H9 (cell line): ENCODE data around the gene TEX264. TPM values are rescaled to one million over a fixed set of nuclear protein-coding genes. Genes with fewer than 3 reads are reported as not detected.
A peak's percentile ranks its signal among the peaks of the same experiment; 100 is the strongest.

Experiments
- DNase-seq: peaks from one replicate; pipeline ENCODE4 v3.0.0-alpha.2; 2017
- H2AFZ ChIP-seq: one replicate; pipeline ENCODE4 v1.6.1; 2013; ENCODE audit warnings: mild to moderate bottlenecking, low read length, control low read depth, moderate library complexity
- H2AK5ac ChIP-seq: 2 replicates; pipeline ENCODE4 v1.6.1; 2013; ENCODE audit warnings: low read length, control low read depth, mixed read lengths; ENCODE audit not compliant: insufficient read length
- H2BK120ac ChIP-seq: one replicate; pipeline ENCODE4 v1.6.1; 2013; ENCODE audit warnings: low read depth, mild to moderate bottlenecking, low read length, control low read depth, inconsistent platforms; ENCODE audit not compliant: poor library complexity, severe bottlenecking
- H2BK12ac ChIP-seq: 2 replicates; pipeline ENCODE4 v1.6.1; 2013; ENCODE audit warnings: low read length, control low read depth, mixed read lengths, low read depth; ENCODE audit not compliant: insufficient read length
- H2BK15ac ChIP-seq: 2 replicates; pipeline ENCODE4 v1.6.1; 2013; ENCODE audit warnings: low read depth, low read length, control low read depth
- H2BK20ac ChIP-seq: one replicate; pipeline ENCODE4 v1.6.1; 2013; ENCODE audit warnings: low read depth, mild to moderate bottlenecking, low read length, control low read depth, inconsistent platforms; ENCODE audit not compliant: poor library complexity, severe bottlenecking
- H2BK5ac ChIP-seq: 2 replicates; pipeline ENCODE4 v1.6.1; 2013; ENCODE audit warnings: low read length, control low read depth, mixed read lengths; ENCODE audit not compliant: insufficient read length
- H3K14ac ChIP-seq: 2 replicates; pipeline ENCODE4 v1.6.1; 2013; ENCODE audit warnings: low read length, control low read depth; ENCODE audit not compliant: insufficient read depth
- H3K18ac ChIP-seq: 2 replicates; pipeline ENCODE4 v1.6.1; 2013; ENCODE audit warnings: low read depth, mild to moderate bottlenecking, mixed read lengths, low read length, control low read depth; ENCODE audit not compliant: insufficient read length
- H3K23ac ChIP-seq: 2 replicates; pipeline ENCODE4 v1.6.1; 2013; ENCODE audit warnings: low read length, control low read depth, mixed read lengths, low read depth; ENCODE audit not compliant: insufficient read length
- H3K23me2 ChIP-seq: 2 replicates; pipeline ENCODE4 v1.6.1; 2013; ENCODE audit warnings: low read depth, mild to moderate bottlenecking, mixed read lengths, low read length, control low read depth; ENCODE audit not compliant: insufficient read length, poor library complexity, severe bottlenecking
- H3K27ac ChIP-seq: 2 replicates; pipeline ENCODE4 v1.5.1; 2013; ENCODE audit warnings: low read length, control low read depth, mixed read lengths, low read depth; ENCODE audit not compliant: insufficient read length
- H3K27me3 ChIP-seq: 2 replicates; pipeline ENCODE4 v1.6.1; 2013; ENCODE audit warnings: low read length, control low read depth, inconsistent platforms; ENCODE audit not compliant: insufficient read depth
- H3K4ac ChIP-seq: 2 replicates; pipeline ENCODE4 v1.6.1; 2013; ENCODE audit warnings: low read depth, mild to moderate bottlenecking, control low read depth, inconsistent platforms, low read length, moderate library complexity
- H3K4me1 ChIP-seq: 2 replicates; pipeline ENCODE4 v1.6.1; 2013; ENCODE audit warnings: low read length, control low read depth, inconsistent platforms; ENCODE audit not compliant: insufficient read depth
- H3K4me2 ChIP-seq: 2 replicates; pipeline ENCODE4 v1.6.1; 2013; ENCODE audit warnings: low read length, control low read depth, mixed read lengths; ENCODE audit not compliant: insufficient read length, insufficient read depth
- H3K56ac ChIP-seq: 2 replicates; pipeline ENCODE4 v1.6.1; 2013; ENCODE audit warnings: low read depth, mild to moderate bottlenecking, mixed read lengths, low read length, control low read depth; ENCODE audit not compliant: insufficient read length
- H3K79me1 ChIP-seq: 2 replicates; pipeline ENCODE4 v1.6.1; 2013; ENCODE audit warnings: low read depth, mild to moderate bottlenecking, moderate library complexity, low read length, control low read depth, inconsistent platforms; ENCODE audit not compliant: insufficient read depth, poor library complexity, severe bottlenecking
- H3K79me2 ChIP-seq: 2 replicates; pipeline ENCODE4 v1.6.1; 2013; ENCODE audit warnings: low read length, control low read depth, inconsistent platforms; ENCODE audit not compliant: insufficient read depth
- H3K9ac ChIP-seq: 2 replicates; pipeline ENCODE4 v1.6.1; 2013; ENCODE audit warnings: low read length, control low read depth, mixed read lengths; ENCODE audit not compliant: insufficient read length; ENCODE audit errors: extremely low read depth
- H3K9me3 ChIP-seq: one replicate; pipeline ENCODE4 v1.6.1; 2013; ENCODE audit warnings: low read depth, low read length, inconsistent platforms; ENCODE audit not compliant: control insufficient read depth
- H3T11ph ChIP-seq: one replicate; pipeline ENCODE4 v1.6.1; 2013; ENCODE audit warnings: mild to moderate bottlenecking, low read length, control low read depth, inconsistent platforms
- H4K20me1 ChIP-seq: one replicate; pipeline ENCODE4 v1.6.1; 2013; ENCODE audit not compliant: control insufficient read depth, insufficient read length, insufficient read depth
- H4K5ac ChIP-seq: 2 replicates; pipeline ENCODE4 v1.6.1; 2013; ENCODE audit warnings: low read depth, mild to moderate bottlenecking, mixed read lengths, low read length, control low read depth; ENCODE audit not compliant: insufficient read length
- H4K8ac ChIP-seq: replicated peaks from 2 replicates; pipeline ENCODE4 v1.6.1; 2013; ENCODE audit warnings: low read length, control low read depth, mixed read lengths, low read depth; ENCODE audit not compliant: insufficient read length
- H4K91ac ChIP-seq: 2 replicates; pipeline ENCODE4 v1.6.1; 2013; ENCODE audit warnings: low read depth, mild to moderate bottlenecking, moderate library complexity, mixed read lengths, low read length, control low read depth; ENCODE audit not compliant: insufficient read length
- H3K27ac Mint-ChIP-seq, 3 experiments: 2 replicates in 2 of 3; 3 replicates in 1 of 3; pipeline ENCODE4 v1.8.0; 2020 to 2021; ENCODE audit warnings: mixed read lengths in 3 of 3, mild to moderate bottlenecking in 1 of 3, moderate library complexity in 1 of 3
- H3K27me3 Mint-ChIP-seq: 2 replicates; pipeline ENCODE4 v1.8.0; 2021; ENCODE audit warnings: low read depth, mild to moderate bottlenecking, moderate library complexity, mixed read lengths
- H3K36me3 Mint-ChIP-seq, 3 experiments: 2 replicates in 2 of 3; 3 replicates in 1 of 3; pipeline ENCODE4 v1.8.0; 2020 to 2021; ENCODE audit warnings: low read depth in 3 of 3, mixed read lengths in 3 of 3; ENCODE audit not compliant: insufficient read depth in 1 of 3
- H3K4me1 Mint-ChIP-seq, 2 experiments: 2 replicates each; pipeline ENCODE4 v1.8.0; 2020; ENCODE audit warnings: mixed read lengths in 2 of 2
- H3K4me3 Mint-ChIP-seq, 2 experiments: 2 replicates in 1 of 2; 3 replicates in 1 of 2; pipeline ENCODE4 v1.8.0; 2020 to 2021; ENCODE audit warnings: mild to moderate bottlenecking in 2 of 2, mixed read lengths in 2 of 2, moderate library complexity in 1 of 2
- H3K9me3 Mint-ChIP-seq, 2 experiments: 2 replicates in 1 of 2; 3 replicates in 1 of 2; pipeline ENCODE4 v1.8.0; 2020; ENCODE audit warnings: mild to moderate bottlenecking in 2 of 2, mixed read lengths in 2 of 2, moderate library complexity in 1 of 2
- WGBS: extraction: QIAGEN DNeasy Blood & Tissue Kit; methylation state at CpG from one replicate; pipeline ENCODE4 v1.1.7; 2013; ENCODE audit warnings: missing lambda C conversion rate, low lambda C conversion rate, mixed read lengths; ENCODE audit not compliant: insufficient read length; ENCODE audit errors: extremely low coverage; 5-methylcytosine and 5-hydroxymethylcytosine counted together
- total RNA-seq: library from RNA; stranded (reverse); gene quantifications from 2 replicates; pipeline ENCODE4 v1.2.1, GENCODE V29; 2021
- TF ChIP-seq, protein P1 (sequence below): fragments of 200-600 bp; sonication (generic); conservative IDR thresholded peaks from 3 replicates; pipeline ENCODE4 v1.8.0; 2021; ENCODE audit warnings: antibody characterized with exemption, mild to moderate bottlenecking

TEX264 gene
- total RNA-seq, 1 experiment from 2014 or later, result 17.3 TPM

DNA sequence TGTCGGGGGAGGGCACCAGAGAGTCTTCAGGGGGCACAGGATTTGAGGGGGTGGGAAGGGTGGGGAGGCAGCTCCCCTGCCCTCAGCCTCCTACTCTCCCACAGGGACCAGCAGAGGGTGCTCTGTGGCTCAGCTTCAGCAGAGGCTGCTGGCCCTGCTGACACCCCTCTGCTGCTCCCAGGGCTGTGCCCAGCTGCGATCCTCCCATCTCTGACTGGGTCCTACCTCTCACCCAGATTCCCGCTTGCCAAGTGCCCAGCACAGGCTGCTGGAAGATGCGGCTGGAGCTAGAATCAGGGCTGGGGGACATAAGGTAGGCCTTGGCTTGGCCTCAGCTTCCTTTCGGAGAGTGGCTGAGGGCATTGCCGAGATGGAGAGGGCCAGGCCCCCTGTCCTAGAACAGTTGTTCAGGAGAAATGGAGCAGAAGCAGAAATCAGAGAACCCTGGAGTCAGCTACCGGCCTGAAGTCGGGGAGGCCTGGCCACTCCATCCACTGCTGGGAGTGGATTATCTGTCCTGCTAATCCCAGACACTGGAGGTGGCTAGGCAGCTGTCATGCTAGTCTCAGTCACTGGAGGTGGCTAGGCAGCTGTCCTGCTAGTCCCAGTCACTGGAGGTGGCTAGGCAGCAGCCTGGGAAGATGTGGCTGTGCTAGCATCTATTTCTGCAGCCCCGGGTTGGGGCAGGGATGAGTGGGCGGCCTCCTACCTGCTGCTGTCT is 39.7 kb downstream of the TEX264 start:
- H3K4me1 ChIP-seq, result no peaks in the 10 kb centered on the region
- H2BK120ac ChIP-seq, result no peak overlapping the region
- no peak overlapping the region for H3K9ac ChIP-seq
- H3T11ph ChIP-seq, result no peak overlapping the region
- H2AK5ac ChIP-seq, result no peak overlapping the region
- Mint-ChIP-seq H3K4me3 (no peak overlapping the region), H3K27me3 (peaks cover 35% of the 10 kb centered on the region), H3K4me1 (peaks cover 8 to 18% of the 10 kb centered on the region in 2 experiments), H3K36me3 (peaks cover 0 to 6% (median 4%) of the 10 kb centered on the region in 3 experiments; a peak in 3 of 7 replicates), H3K9me3 (no peaks in the 10 kb centered on the region; a peak in 1 of 5 replicates), H3K27ac (peak overlapping the region in 1 of 3 experiments; percentile 94; a peak in 1 of 7 replicates)
- no peak overlapping the region for H3K56ac ChIP-seq
- no peaks in the 10 kb centered on the region for H3K9me3 ChIP-seq
- no peak overlapping the region for H2BK12ac ChIP-seq
- TF ChIP-seq, protein P1, sequence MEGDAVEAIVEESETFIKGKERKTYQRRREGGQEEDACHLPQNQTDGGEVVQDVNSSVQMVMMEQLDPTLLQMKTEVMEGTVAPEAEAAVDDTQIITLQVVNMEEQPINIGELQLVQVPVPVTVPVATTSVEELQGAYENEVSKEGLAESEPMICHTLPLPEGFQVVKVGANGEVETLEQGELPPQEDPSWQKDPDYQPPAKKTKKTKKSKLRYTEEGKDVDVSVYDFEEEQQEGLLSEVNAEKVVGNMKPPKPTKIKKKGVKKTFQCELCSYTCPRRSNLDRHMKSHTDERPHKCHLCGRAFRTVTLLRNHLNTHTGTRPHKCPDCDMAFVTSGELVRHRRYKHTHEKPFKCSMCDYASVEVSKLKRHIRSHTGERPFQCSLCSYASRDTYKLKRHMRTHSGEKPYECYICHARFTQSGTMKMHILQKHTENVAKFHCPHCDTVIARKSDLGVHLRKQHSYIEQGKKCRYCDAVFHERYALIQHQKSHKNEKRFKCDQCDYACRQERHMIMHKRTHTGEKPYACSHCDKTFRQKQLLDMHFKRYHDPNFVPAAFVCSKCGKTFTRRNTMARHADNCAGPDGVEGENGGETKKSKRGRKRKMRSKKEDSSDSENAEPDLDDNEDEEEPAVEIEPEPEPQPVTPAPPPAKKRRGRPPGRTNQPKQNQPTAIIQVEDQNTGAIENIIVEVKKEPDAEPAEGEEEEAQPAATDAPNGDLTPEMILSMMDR, result peak; percentile 66
- no peak overlapping the region for H3K27ac ChIP-seq
- DNase-seq, result peak; percentile 74
- H3K27me3 ChIP-seq, result peaks cover 17% of the 10 kb centered on the region; the same call in 1 of the 2 replicates
- H3K79me1 ChIP-seq, result no peaks in the 10 kb centered on the region
- no CpG with 5 or more reads among the region's 10 CpGs for WGBS
- H3K4ac ChIP-seq, result no peak overlapping the region
- H2AFZ ChIP-seq, result no peak overlapping the region
- no peak overlapping the region for H3K23ac ChIP-seq
- H3K4me2 ChIP-seq, result no peak overlapping the region
- no peaks in the 10 kb centered on the region for H3K79me2 ChIP-seq
- H2BK15ac ChIP-seq, result no peak overlapping the region
- H2BK20ac ChIP-seq, result no peak overlapping the region
- no peak overlapping the region for H4K5ac ChIP-seq
- no peak overlapping the region for H3K14ac ChIP-seq
- no peak overlapping the region for H4K91ac ChIP-seq
- H3K18ac ChIP-seq, result no peak overlapping the region
- peaks cover 7% of the 10 kb centered on the region for H3K23me2 ChIP-seq
- H4K8ac ChIP-seq, result no peak overlapping the region
- H4K20me1 ChIP-seq, result no peaks in the 10 kb centered on the region
- no peak overlapping the region for H2BK5ac ChIP-seq
